Heart left ventricle (tissue), 13 donors: Measurements from ENCODE around the gene ITGB8.

Experiments used
- POLR2A ChIP-seq, 2 donors: fragments of 450-650 bp; IDR thresholded peaks; one replicate each; pipeline ENCODE4 v1.6.1; 2017; ENCODE audit warnings: antibody characterized with exemption in 2 of 2, mild to moderate bottlenecking in 2 of 2, moderate library complexity in 2 of 2
- TF ChIP-seq, protein P1 (sequence below), 12 donors: fragments of 200-600 bp; sonication (generic) in 4 of 12; IDR thresholded peaks; one replicate each; pipeline versions ENCODE4 v1.5.0 to v1.8.0; 2018 to 2022; ENCODE audit warnings: antibody characterized with exemption in 12 of 12, mild to moderate bottlenecking in 5 of 12
- donor health status: ischemic (EF 13 %, LVEDD 7.1; RV severe dilation, severe dysfunction).
- donor health status: DM: no; HTN: yes; CAD: no.
- donor health status: DM: no; HTN: no; CAD: no.
- donor health status: ischemic (EF 25% LVEDD 6.9; RV normal size, moderate dysfunction).
- donor health status: ischemic (EF 25% LVEDD 5.7; RV mildly dilated, moderate dysfunction).
- donor health status: ischemic (EF 35%, LVEDD 5.7; RV mildly dilated, moderate dysfunction).
- donor health status: nonischemic (EF 11% LVEDD 7.7; RV severe dilation, severe dysfunction).
- donor health status: DM: yes; HTN: yes; CAD: no.
- donor health status: PGD.
- donor health status: ischemic (EF 29% LVEDD 5.4; RV normal size, mild dysfunction).
- donor health status: nonischemic (EF 23%, LVEDD 6.1; RV moderate dilation, normal function).

DNA sequence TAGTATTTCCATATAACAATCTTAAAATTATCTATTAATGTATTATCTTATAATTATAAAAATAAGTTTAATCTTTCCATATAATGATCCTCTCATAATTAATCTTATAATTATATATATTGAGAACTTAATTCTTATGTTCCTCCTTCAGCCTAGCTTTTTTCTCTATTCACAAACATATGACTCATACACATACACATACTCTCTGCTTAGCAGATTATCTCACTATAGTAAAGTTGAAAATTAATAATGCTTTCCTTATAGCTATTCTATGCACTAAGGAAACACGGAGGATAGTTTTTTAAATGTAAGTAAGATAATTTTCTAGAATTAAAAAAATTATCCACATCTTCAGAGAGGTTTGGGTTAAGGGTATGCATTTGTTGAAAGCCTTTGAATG is 47.7 kb upstream of the ITGB8 start:
- TF ChIP-seq, protein P1, sequence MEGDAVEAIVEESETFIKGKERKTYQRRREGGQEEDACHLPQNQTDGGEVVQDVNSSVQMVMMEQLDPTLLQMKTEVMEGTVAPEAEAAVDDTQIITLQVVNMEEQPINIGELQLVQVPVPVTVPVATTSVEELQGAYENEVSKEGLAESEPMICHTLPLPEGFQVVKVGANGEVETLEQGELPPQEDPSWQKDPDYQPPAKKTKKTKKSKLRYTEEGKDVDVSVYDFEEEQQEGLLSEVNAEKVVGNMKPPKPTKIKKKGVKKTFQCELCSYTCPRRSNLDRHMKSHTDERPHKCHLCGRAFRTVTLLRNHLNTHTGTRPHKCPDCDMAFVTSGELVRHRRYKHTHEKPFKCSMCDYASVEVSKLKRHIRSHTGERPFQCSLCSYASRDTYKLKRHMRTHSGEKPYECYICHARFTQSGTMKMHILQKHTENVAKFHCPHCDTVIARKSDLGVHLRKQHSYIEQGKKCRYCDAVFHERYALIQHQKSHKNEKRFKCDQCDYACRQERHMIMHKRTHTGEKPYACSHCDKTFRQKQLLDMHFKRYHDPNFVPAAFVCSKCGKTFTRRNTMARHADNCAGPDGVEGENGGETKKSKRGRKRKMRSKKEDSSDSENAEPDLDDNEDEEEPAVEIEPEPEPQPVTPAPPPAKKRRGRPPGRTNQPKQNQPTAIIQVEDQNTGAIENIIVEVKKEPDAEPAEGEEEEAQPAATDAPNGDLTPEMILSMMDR (IDR thresholded peaks at IDR 0.05): no peak
- TF ChIP-seq POLR2A (IDR thresholded peaks at IDR 0.05): no peak
